GM18868 (cell line): ENCODE data around the gene DNAJB13.

Source experiments
- ATAC-seq: cut with Tn5 transposase; IDR thresholded peaks from one replicate; pipeline ENCODE4 v1.9.1; 2021; ENCODE audit warnings: mild to moderate bottlenecking, moderate library complexity; ENCODE audit not compliant: unreplicated experiment

The DNAJB13 gene

GRCh38 chr11:73998846-73999575, 48.2 kb downstream of the DNAJB13 start:
- no peak for ATAC-seq

DNA sequence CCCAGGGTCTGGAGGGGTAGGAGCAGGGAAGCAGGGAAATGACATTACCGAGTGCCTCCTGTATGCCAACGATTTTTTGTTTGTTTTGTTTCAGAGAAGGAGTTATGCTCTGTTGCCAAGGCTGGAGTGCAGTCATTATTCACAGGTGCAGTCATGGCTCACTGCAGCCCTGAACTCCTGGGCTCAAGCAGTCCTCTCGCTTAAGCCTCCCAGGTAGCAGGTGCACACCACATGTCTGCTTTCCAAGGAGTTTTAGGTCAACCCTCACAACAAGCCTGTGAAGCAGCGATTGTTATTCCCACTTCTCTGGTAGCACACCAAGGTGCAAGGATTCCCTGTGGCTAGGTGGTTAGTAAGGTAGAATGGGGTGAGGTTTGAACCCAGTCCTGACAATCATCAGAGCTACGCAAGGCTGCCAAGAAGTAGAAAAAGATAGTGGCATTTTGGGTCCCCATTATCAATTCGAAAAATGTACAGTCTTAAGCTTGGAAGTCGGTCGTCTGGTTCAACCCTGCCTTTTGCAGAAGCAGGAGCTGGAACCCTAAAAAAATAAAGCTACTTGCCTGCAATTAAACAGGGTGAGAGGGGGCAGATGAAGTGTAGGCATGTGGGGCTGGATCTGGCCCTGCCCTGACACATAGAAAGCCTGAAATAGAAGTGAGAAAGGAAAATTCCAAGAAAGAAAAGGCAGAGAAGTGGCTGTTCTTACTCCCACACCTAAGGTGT, 48.9 kb downstream of the DNAJB13 start:
- ATAC-seq: no peak

DNA sequence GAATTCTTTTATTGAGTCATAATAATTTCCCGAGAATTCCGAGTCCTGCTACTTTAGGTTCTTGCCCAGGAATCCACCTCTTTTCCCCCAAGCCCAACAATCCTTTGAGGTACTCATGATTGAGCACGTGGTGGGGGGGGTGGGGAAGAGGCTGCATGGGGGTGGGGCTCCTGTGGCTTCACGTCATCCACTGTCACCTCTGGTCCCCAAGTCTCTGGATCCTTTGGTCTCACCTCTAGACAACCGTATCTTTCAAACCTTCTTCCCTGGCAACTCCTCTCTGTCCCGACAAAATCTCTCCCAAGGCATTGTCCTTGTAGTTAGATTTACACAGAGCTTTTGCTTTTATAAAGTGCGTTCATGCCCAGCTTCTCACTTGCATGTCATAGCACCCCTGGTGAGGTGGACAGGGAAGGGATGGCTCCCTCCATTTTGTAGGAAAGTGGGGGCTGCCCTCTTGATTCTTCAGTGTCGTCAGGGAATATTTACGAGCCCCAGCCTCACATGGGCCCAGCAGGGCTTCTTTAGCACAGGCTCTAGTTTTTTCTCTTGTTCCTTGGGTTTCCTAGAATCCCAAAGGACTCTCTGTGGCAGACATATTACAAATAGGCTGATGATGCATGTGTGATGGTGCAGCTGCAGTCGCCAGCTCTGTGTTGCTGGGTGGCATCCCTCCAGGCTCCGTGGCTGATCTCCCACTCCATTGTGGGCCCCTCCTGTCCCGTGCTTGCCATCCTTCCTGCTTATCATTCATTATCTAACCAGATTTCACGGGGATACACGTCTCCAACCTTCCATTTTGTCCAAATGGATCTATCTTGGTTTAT, 49.7 kb downstream of the DNAJB13 start:
- ATAC-seq: no peak

- ATAC-seq: no peak
Measured at GRCh38 chr11:74001822-74002286, 51.0 kb downstream of the DNAJB13 start.

DNA sequence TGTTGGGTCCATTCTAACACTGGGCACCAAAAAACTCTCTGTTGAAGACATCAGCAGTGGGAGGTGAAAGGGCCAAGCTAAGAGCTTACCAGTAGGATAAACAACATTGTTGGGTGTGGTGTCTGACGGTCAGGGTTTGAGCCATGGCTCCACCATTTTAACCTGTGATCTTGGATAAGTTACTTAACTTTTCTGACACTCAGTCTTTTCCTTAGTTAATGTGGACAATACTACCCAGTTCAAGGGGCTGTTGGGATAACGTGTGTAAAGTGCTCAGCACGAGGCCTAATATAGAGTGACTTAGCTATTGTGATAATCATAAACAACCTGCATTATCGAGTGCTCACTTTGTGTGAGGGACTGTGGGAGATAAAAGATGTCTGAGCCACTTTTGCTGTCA, 52.0 kb downstream of the DNAJB13 start:
- ATAC-seq: no peak

DNA sequence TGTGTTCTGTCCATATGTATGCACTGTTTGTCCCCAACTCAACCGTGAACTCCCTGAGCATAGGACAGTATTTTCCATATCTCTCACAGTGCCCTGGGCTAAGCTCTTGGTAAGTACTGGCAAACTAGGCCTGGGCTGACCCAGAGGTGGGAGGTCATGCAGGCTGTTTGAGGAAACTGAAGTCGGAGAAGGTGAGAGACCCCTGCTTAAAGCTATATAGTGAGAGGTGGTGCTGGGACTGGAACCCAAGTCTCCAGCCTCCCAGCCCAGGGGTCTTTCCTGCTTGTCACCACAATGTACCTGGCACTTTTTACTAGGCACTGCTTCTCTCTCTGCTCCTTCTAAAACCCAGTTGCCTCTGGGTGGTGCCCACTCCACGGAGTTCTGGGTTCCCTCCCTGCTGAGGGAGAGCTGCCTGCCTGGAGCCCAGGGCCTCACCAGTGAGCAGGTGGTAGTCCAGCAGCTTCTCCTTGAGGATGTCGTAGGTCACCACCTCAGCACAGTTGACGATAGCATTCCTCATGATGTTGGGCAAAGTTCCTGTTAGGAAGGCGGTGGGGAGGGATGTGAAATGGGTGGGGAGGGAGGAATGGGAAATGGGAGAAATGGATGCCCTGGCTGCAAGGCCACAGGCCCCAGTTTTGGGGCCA, 53.3 kb downstream of the DNAJB13 start:
- ATAC-seq: no peak

- ATAC-seq: no peak
Measured at GRCh38 chr11:74004759-74005615, 54.2 kb downstream of the DNAJB13 start.

DNA sequence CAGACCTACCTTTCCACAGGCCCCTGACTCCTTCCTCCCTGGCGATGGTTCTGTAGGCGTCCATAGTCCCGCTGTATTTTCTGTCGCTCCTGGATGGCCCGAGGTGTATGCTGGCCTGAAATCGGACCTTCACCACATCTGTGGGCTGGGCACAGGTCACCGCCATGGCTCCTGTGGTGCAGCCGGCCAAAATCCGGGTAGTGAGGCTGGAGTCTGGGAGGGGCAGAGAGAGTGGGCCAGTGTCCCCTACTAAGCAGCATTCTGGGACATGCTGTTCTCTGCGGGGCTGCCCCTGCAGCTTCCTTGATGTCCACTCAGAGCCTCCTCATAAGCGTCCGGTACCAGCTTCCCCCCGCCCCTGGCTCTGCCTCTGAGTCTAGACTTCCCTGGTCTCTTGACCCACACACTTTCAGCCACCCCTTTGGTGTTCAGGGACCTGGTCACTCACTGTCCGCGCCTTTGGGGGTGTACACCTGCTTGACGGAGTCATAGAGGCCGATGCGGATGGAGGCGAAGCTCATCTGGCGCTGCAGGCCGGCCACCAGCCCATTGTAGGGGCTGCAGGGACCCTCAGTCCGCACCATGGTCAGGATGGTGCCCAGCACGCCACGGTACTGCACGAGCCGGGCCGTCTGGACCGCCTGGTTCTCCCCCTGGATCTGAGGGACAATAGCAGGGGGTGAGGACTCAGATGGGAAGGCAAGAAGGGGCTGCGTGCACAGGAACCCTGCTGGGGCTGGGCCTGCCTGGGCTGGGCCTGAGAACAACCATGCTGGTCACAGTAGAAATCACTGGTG, 55.1 kb downstream of the DNAJB13 start:
- no peak for ATAC-seq

DNA sequence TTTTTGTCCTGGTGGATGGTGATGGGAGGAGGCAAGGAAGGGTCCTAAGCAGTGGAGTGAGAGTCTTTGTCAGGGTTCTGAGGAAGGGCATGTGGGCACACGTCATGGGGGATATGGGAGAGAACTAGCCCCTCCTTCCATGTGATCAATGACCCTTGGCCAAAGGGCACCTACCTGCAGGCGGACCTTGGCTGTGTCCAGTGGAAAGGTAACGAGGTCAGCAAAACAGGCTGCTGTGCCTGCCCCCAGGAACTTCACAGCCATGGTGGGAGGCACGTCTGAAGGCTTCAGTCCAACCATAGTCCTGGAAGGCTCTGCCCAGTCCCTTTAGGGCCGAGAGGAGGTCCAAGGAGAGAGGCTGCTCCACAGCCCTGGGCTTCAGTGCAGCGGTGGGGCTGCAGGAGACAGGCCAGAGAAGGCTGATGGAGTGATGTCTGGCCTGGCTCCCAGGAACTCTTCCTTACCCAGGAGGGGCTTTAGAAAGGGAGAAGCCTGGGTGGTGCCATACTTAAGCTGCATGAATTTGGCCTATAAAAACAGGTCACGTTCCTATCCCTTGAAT, 56.0 kb downstream of the DNAJB13 start:
- ATAC-seq: no peak

DNA sequence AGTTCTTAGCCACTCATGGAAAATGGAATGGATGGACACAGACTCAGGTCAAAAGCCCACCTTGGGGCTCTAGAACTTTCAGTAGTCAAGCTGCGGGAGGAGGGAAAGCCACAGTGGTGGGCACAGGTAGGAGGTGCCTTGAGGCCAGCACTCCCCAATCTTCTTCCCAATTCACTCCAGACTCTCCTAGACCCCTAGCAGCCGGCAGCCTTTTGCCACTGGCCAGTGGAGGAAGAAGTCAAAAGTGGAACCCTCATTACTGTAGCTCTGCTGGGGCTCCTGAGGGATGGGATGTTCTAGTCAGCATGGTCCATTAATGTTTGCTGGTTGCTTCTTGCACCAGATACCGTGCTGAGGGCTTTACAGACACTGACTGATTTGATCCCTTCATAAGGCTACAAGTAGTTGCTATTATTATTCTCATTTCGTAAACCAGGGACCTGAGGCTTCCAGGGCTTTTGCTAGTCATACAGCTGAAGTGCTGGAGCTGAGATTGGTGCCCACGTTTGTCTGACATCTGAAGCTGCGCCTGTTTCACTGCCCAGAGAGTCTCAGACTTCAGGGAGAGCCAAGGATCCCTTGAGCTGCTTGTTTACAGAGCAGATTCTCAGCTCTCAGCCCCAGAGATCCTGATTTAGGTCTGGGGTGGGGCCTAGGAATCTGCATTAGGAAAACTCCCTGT, 57.0 kb downstream of the DNAJB13 start:
- ATAC-seq: no peak

GRCh38 chr11:74008373-74009229, 57.8 kb downstream of the DNAJB13 start, which contains the start of gene UCP3:
TSS of gene UCP3 (minus strand) at chr11:74009085. CDS start at chr11:74007042, 2,043 bp downstream.
- no peak for ATAC-seq

- ATAC-seq: no peak
Measured at GRCh38 chr11:74009230-74009547, 58.4 kb downstream of the DNAJB13 start.

- ATAC-seq: no peak
Measured at GRCh38 chr11:74009675-74010305, 59.0 kb downstream of the DNAJB13 start.

GRCh38 chr11:74010306-74011300, 59.8 kb downstream of the DNAJB13 start:
- ATAC-seq: no peak

DNA sequence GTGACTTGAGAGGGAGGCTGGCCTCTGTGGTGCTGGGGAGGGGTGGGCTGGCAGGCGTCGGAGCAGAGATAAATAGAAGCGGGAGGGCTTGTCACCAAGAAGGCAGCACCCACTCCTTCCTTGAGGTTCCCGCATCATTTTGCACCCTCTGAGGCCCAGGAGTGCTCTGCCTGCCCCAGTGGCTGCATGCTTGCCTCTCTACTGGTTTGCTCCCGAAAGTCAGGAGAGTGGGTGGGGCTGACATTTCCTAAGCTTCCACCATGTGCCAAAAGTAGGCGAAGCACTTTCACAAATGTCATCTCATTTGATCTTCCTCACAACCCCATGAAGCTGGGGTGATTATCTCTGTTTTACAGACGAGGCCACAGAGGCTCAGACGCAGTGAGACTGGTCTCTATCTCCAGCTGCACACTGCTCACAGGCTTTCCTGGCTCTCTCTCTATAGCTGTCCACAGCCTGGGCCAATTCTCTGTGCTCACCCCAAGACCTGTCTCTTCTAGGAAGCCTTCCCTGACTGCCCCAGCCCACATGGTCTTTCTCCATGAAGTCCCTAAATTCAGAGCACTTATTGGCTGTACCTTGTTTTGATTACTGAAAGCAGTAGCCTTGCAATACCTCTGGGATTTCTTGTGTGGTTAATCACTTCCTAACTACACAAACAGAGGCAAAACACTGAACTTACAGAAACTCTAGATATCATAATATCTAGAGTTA, 60.7 kb downstream of the DNAJB13 start:
- ATAC-seq: no peak
